LHCN-M2 (cell line): ENCODE results near the gene ADAR. TPM values are rescaled to one million over a fixed set of nuclear protein-coding genes. Genes with fewer than 3 reads are reported as not detected.
A peak's percentile ranks its signal among the peaks of the same experiment; 100 is the strongest.

Experiments used
- DNase-seq: peaks from one replicate; pipeline ENCODE4 v3.0.0-alpha.2; 2012; ENCODE audit warnings: low read depth
- total RNA-seq: library from RNA; depleted of rRNA; stranded (reverse); fragments of >200 nt; gene quantifications from 2 replicates; pipeline ENCODE4 v1.2.3, GENCODE V29; 2014

The ADAR gene
- total RNA-seq, 1 experiment from 2014 or later, result 99.0 TPM

DNA sequence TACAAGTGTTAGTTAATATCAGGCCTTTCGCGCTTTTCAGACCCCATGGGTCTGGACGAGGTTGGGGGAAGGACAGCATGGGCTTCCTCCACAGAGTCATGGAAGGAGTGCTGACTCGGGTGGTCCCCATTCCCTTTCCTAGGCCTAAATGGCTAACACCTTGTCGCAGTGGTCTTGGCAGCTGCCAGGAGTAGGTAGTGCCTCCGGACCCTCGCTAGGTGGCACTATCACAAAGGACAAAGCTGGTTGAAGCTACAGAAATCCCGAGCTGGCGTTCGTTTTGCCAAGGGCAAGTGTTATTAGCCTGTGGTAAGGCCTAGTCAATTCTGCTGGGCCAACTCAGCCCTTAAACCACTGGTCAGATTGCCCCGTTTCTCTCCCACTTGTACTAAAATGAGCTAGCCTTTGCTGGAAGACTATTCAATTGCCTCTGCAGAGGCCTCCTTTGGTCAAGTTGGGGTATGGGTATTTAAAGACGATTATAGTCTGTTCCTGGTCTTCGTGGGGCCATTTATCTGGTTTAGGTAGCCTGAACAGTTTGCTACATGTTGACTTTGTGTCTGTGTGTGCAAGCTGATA, 48.4 kb downstream of the ADAR start:
- DNase-seq, result peak; percentile 90

DNA sequence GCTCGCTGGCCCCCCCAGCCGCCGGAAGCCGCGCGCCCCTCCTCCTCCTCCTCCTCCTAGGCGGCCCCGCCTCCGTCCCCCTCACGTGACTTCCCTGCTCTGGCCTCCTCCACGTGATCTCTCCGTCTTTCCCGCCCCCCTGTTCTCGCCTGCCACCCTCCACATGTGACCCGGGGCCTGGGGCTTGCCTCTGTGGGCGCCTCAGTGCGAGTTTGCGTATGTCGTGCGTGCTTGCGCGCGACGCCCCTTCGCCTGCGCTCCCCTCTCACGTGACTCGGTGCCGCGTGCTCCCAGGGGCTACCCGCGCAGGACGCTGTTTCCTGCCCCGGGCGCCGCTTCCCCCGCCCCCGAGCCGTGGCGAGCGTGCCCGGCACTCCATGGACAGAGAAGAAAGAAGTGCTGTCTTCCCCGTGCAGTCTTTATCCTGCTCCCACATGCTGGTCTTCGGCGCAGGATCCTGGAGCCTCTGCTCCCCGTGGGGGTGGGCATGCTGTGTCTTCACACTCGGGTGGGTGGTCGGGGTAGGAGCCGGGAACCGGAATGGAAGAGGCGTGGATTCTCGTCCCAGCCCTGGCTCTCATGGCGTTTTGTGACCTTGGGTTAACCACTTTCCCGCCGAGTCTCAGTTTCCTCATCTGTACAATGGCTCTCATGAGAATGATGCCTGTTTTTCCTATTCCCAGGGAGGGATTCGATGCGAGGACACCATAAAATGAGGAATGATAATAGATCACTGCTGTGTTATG, 49.1 kb downstream of the ADAR start:
- peak; percentile 99 for DNase-seq

- DNase-seq, result no peak
Measured at GRCh38 chr1:154557939-154558719, 49.9 kb downstream of the ADAR start, which contains the start of gene UBE2Q1. UBE2Q1 (minus strand) TSS chr1:154558662; CDS start chr1:154558553, 109 bp downstream.

DNA sequence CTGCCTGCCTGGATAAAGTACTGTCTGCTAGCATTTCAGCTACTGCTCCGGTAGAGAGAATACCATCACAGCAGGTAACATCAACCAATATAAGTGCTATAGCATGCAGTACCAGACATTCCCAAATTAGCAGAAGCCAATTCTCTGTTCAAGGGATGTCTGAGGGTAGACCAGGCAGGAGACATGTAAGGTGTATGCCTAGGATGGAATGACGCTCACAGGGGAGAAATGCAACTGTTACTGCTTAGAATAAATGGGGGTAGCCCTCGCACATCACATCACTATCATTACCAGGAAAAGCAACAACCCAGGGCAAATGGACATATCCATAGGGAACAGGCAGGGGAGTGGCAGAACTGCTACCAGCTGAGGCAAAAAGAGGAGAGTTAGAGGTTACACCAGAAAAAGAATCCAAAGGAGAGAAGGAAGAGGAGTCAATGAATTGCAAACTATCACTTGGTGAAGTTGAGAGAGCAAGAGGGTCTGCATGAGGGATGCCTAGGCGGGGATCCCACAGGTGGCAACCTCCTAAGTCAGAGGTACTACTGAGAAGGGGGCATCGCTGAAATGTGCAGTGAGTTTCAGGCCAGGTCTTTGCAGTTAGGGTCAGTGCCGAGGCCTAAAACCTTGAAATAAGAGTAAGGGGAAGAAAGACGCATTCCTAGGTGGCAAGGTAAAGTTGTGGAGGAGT, 50.6 kb downstream of the ADAR start:
- DNase-seq, result no peak

- no peak for DNase-seq
Measured at GRCh38 chr1:154556422-154556821, 51.6 kb downstream of the ADAR start.

- DNase-seq, result no peak
Measured at GRCh38 chr1:154553056-154554030, 54.6 kb downstream of the ADAR start.

DNA sequence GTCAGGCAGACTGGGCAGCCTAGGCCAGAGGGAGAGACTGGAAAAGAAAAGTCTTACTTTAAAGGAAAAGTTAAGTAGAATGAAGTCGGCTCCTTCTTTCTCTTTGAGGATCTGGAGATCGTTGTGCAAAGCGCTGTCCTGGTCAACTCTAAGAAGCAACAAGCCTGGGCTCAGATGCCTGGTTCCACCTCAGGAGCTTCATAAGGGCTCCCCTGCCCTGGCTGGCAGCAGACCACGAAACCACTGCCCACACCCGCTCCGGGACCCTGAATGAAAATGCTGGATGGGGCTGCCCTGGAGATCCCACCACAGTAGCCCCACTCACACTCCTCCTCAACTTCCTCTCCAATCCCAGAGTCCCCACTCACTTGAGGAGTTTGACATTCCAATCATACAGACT, 56.0 kb downstream of the ADAR start:
- DNase-seq, result no peak

DNA sequence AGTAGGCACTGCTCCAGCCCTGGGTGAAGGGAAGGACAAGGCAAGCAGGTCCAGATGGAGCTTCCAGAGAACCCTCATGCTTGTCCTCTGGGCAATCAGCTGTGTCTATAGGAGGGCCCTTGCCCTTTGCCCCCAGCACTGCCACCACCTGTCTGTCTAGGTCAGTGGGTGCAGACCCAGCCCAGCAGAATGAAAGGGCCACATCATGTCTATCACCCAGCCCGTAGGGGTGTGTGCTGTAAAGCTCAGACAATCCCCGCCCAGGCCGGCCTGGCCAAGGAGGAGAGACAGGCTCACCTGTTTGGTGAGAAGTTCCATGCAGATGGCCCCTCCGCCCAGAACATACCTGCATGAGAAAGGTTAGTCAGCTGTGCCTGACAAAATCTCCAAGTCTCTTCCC, 56.5 kb downstream of the ADAR start:
- DNase-seq, result no peak

- no peak for DNase-seq
Measured at GRCh38 chr1:154550657-154551056, 57.3 kb downstream of the ADAR start.

- no peak for DNase-seq
Measured at GRCh38 chr1:154550070-154550469, 57.9 kb downstream of the ADAR start.

DNA sequence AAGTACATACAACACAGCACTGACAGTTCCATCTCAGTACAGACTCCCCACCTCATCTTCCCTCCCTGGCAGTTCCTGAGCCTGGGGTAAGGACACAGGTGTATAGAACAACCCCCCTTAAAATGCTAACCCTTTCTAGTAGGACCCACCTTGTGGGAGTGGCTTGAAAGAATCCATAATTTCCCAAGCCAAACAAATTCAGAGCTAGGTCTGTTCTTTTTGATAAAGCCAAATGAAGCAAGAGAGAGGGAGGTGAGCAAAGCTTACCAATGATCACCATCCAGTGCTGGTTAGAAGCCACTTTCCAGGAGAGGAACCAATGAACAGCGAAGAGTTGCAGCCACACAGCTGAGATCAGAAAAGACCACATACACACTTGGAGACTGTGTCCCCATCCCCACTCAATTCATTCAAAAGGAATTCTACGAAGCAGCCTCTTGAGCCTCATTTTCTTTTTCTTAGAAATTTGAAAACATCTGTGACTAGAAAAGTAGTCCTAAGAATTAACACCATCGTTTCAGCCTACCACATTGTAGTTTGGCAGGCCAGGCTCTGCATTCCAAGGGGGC, 58.7 kb downstream of the ADAR start:
- no peak for DNase-seq

DNA sequence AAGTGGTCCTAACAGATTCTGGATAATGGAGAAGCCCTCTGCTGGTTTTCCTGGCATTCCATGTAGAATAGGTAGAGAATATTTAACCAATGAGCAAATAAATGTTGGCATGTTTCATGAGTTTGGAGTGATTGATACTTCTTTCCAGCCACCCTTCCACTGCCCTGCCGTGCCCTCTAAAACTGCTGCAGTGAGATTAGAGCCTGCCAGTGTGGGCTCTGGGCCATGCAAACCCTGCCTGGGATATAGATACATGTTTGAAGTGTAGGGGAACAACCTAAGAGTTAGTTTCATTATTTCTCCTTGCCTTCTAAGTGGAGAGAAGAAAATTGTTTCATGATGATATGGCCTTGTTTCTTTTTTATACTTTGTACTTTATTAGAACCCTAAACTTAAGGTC, 60.0 kb downstream of the ADAR start:
- no peak for DNase-seq

DNA sequence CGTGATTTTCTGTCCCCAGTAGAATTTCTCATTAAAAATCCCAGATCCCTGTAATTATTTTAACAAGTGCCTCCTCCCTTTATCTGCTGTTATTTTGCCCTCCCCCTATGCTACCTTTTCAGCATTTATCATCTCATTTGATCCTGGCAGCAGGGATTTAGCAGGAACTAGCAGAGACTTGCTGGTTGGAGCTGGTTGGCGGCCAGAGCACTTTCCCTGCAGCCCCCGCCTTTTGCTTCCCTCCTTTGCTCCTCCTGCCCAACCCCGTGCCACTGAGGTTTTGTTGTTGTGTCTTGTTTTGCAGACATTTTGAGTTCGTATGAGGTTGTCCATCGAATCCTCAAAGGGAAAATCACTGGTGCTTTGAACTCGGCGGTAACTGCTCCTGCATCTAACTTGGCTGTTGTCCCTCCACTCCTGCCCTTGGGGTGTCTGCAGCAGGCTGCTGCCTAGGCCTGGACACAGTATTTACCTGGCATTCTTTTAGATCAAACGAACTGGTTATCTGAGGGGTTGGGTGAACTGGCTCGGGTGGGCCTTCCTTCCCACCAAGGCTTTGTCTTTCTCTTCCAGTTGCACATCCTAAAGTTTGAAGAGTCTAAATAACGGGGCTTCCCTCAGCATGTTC, 60.8 kb downstream of the ADAR start:
- DNase-seq, result no peak

DNA sequence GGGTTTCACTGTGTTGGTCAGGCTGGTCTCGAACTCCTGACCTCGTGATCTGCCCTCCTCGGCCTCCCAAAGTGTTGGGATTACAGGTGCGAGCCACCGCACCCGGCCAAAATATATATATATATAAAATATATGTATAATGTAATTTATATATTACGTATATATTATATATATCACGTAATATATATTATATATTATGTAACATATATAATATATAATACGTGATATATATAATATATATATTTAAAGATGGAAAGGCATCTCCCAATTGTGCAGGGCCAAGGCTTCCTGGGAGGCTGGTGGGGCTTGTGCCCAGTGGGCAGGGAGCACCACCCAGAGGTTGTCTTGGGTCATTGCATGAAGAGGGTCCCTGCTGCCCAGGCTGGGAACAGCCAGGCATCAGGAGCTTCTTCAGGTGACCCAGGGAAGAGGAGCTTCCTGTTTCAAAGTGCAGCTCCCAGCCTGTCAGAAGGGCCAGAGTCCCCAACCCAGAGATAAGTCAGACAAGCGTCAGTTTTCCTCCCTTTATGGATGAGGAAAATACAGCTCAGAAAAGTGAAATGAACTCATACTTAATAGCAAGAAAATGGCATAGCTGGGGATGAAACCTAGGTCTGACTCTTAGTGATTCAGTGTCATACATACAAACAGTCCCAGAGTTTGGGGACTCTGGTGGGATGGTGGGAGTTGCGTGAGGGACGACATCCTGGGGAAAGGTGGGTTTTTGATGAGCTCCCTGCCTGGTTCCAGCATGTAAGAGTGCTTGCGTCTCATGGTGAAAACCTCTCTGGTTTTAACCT, 61.5 kb downstream of the ADAR start:
- DNase-seq, result peak; percentile 47

DNA sequence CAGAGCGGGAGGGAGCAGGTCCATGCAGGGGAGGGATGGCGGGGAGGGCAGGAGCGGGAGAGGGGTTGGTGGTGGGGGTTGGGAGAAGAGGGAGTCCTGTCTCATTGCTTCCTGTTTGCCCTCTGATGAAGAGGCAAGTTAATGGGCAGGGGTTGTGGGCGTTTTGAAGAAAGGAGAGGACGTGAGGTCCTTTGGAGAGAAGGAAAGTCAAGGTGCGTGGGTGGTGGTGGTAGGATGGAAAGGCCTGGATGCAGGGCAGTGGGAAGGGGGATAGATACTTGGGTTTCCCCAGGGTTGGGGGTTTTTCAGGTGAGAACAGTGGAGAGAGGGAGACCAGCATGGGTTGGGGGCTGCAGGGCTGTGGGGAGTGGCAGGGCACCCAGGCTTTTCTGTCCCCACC, 66.8 kb downstream of the ADAR start:
- no peak for DNase-seq

DNA sequence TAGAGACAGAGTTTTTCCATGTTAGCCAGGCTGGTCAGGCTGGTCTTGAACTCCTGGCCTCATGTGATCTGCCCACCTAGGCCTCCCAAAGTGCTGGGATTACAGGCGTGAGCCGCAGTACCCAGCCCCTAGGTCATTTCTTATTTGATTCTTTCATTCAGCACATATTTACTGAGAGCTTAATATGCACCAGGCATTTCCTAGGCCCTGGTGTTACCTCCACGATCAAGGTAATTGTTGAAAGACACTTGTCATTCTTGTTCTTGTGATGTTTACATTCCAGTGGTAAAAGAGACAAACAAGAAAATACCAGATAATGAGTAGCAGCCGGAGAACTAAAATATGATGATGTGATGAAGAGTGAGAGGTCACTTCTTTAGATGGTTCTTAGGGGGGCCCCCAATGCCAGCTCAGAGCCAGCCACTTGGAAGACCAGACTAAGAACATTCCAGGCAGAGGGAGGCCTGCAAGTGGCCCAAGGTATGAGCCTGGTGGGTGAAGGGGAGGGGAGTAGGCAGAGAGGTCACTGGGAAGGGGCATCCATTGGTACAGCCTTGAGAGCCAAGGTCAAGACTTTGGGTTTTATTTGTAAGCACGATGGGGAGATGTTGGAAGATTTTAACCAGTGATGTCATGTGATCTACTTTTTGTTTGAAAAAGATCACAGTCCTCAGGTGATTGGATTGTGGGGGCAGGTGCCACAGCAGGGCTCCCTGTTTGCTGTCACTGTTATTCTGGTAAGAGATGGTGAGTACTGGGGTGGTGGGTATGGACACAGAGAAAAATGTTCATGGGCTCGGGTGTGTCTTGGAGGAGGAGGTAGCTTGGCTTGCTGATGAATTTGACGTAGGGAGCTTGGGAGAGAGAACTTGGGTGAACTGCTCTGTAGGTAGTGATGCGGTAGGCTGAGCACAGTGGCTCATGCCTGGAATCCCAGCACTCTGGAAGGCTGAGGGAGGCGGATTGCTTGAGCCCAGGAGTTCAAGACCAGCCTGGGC, 68.2 kb downstream of the ADAR start:
- DNase-seq, result no peak

DNA sequence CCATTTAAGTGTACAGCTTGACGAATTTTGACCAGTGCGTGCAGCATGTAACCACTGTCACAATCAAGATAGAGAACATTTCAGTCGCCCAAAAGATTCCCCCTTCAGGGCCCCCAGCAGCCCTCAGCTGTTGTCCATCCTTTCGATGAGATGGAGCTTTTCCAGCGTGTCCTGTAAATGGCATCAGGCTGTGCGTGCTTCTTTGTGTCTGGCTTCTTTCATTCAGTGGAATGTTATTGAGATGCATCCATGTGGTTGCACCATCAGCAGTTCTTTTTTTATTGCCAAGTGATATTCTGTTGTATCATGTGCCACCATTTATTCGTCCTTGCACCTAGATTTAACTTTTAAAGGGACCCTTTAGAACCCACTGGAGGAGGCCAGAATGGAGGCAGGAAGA, 71.4 kb downstream of the ADAR start:
- DNase-seq, result no peak
